Kidney capillary endothelial cell (primary cell): Measurements from ENCODE around the gene PDZD4.

Source experiments
- DNase-seq: peaks from one replicate; pipeline ENCODE4 v3.0.0-alpha.2; 2018; ENCODE audit warnings: low spot score

Gene PDZD4

GRCh38 chrX:153786669-153787068 lies 43.7 kb downstream of the PDZD4 start:
- DNase-seq, result no peak

GRCh38 chrX:153784325-153784967 lies 45.9 kb downstream of the PDZD4 start:
- DNase-seq, result no peak

GRCh38 chrX:153783378-153784013 lies 46.8 kb downstream of the PDZD4 start:
- DNase-seq, result no peak

DNA sequence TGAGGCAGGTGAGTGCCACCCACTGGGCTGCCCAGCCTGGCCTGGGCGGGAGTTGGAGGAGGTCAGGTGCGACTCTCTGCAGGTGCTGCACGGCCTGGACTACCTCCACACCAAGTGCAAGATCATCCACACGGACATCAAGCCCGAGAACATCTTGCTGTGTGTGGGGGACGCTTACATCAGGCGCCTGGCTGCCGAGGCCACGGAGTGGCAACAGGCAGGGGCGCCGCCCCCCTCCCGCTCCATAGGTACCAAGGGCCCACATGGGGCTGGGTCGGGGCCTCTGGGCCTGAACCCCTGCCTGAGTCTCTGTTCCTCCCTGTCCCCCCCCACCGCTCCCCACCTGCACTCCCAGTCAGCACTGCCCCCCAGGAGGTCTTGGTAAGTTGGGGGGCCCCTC lies 47.5 kb downstream of the PDZD4 start:
- no peak for DNase-seq

- DNase-seq, result no peak
These were observed 48.0 kb downstream of the PDZD4 start for GRCh38 chrX:153782313-153782712.

- no peak for DNase-seq
These were observed 48.8 kb downstream of the PDZD4 start for GRCh38 chrX:153781428-153782047.

DNA sequence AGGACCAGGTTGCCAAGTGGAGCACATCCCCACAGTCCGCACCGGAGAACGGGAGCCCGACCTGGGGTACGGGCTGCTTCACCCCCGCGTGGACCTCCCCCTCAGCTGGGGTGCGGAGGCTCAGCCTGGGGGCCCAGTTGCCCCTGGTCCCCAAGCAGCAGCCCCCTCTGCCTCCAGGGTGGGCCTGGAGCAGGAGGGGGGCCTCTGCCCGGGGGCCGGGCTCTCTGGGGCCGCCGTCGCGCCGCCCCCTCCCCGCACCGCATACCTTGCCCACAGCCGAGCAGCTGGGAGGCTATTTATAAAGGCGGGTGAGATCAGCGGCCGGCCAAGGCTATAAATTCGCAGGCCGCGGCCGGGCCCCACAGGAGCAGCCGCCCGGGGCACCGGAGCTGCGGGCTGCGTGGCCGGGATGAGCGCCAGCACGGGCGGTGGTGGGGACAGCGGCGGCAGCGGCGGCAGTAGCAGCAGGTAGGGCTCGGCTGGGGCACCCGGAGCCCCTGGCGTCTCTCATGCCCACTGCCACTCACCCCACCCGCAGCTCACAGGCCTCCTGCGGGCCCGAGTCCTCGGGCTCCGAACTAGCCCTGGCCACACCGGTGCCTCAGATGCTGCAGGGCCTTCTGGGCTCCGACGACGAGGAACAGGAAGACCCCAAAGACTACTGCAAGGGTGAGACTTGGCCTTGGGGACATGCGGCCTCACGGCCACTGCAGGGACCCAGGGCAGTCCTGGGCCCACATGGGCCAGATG lies 49.5 kb downstream of the PDZD4 start, which contains the start of gene SRPK3:
Gene SRPK3, plus strand, starts transcription at position 364 of the 750 bp plus-strand sequence. Its CDS starts 46 bp downstream, at position 410.
- no peak for DNase-seq

- DNase-seq, result no peak
These were observed 50.3 kb downstream of the PDZD4 start for GRCh38 chrX:153779891-153780677.

DNA sequence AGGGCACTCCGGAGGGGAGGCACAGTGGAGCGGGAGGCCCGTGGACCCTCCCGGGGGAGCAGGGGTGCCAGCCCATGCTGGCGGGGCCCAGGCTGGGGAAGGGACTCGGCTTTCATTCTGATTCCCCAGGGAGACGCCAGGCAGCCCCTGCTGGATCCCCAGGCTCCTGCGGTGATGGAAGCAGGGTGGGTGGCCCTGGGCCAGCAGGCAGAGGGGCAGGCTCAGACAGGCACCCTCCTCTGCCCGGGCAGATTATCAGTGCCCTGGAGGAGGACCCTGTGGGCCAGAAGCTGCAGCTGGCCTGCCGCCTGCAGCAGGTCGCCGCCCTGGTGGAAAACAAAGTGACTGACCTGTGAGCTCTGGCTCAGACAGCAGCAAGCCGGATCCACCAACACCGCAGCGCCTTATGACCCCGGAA lies 51.7 kb downstream of the PDZD4 start:
- no peak for DNase-seq

- no peak for DNase-seq
These were observed 52.2 kb downstream of the PDZD4 start for GRCh38 chrX:153778181-153778580.

DNA sequence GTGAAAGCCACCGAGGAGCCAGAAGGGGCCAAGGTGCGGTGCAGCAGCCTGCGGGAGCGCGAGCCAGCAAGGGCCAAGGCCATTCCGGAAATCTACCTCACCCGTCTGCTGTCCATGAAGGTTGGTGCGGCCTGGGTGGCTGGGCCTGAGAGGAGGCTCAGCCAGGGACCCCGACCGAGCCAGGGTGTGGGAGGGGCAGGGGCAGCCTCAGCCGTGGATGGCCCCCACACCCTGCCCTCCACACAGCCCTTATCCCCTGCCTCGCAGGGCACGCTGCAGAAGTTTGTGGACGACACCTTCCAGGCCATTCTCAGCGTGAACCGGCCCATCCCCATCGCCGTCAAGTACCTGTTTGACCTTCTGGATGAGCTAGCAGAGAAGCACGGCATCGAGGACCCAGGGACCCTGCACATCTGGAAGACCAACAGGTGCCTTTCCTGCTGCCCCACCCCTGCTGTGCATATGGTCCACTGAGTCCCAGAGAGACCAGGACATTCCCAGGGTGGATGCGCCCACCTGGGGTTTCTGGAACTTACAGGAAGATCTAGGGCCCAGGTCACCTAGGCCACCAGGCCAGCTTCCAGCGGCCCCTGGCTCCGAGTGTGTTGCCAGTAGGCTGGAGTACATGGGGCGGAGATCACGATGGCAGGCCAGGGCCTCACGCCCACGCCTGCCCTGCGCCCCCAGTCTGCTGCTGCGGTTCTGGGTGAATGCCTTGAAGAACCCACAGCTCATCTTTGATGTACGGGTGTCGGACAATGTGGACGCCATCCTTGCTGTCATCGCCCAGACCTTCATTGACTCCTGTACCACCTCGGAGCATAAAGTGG lies 52.9 kb downstream of the PDZD4 start:
- no peak for DNase-seq

DNA sequence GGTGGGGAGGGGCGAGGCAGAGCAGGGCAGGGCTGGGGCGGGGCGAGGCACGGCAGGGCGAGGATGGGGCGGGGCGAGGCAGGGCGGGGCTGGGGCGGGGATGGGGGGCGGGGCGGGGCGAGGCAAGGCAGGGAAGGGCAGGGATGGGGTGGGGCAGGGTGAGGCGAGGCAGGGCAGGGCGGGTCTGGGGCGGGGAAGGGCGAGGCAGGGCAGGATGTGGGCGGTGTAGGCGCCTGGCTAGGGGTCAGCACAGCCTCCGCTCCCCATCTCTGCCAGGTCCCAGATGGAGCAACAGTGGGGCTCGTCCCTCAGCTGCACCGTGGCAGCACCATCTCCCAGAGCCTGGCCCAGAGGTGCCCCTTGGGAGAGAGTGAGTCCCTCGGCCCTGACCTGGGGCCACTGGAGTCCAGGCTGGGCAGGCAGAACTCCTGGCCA lies 53.7 kb downstream of the PDZD4 start:
- DNase-seq, result no peak

- no peak for DNase-seq
These were observed 54.2 kb downstream of the PDZD4 start for GRCh38 chrX:153776120-153776599.

- no peak for DNase-seq
These were observed 54.8 kb downstream of the PDZD4 start for GRCh38 chrX:153775293-153776119.

- no peak for DNase-seq
These were observed 55.6 kb downstream of the PDZD4 start for GRCh38 chrX:153774576-153775292.

DNA sequence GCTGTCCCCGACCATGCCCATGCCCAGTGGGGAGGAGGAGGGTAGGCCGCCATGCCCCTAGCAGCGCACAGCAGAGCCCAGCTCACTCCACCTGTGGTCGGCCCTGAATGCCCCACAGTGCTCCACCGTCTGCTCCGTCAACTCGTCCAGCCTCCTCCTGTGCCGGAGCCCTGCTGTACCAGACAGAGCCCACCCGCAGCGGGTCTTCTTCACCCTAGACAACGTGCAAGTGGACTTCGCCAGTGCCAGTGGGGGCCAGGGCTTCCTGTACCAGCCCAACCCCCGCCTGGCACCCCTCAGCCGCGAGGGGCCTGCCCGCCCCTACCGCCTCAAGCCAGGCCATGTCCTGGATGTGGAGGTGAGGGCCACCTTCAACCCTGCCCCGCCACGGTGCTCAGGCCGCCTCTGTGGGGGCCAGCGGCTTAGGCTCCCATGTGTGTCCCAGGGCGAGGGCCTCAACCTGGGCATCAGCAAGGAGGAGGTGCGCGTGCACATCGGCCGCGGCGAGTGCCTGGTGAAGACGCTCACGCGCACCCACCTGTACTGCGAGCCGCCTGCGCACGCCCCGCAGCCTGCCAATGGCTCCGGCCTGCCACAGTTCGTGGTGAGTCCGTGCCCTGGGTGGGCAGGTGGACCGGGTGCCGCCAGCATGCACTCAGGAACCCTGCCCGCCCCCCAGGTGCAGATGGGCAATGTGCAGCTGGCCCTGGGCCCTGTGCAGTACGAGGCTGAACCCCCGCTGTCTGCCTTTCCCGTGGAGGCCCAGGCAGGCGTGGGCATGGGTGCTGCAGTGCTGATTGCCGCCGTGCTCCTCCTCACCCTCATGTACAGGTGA lies 56.4 kb downstream of the PDZD4 start:
- no peak for DNase-seq

DNA sequence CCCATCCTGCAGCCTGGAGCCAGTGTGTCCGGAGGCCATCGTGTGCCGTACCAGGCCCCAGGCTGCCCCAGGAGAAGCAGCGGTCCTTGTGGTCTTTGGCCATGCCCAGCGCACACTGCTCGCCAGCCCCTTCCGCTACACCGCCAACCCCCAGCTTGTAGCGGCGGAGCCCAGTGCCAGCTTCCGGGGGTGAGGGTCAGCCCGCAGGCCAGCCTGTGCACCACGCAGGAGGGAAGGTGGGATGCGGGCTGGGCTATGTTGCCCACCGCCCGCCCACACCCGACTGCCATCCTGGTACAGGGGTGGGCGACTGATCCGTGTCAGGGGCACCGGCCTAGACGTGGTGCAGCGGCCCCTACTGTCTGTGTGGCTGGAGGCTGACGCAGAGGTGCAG lies 57.1 kb downstream of the PDZD4 start:
- DNase-seq, result no peak
